Tongue (tissue), 2 donors: ENCODE measurements around the gene BACE1-AS. TPM values are rescaled to one million over a fixed set of nuclear protein-coding genes. Genes with fewer than 3 reads are reported as not detected.
"Not testable (repeated sequence)": the region's sequence is repeated elsewhere in the genome, so short reads cannot be mapped to it uniquely, and the experiment has no call there.

Source experiments
- DNase-seq: peaks from one replicate; pipeline ENCODE4 v3.0.0-alpha.2; 2015
- total RNA-seq: library from RNA; depleted of rRNA; stranded (reverse); fragments of >200 nt; gene quantifications from one replicate; pipeline ENCODE4 v1.2.3, GENCODE V29; 2014

The BACE1-AS gene
- total RNA-seq = 4.9 TPM

DNA sequence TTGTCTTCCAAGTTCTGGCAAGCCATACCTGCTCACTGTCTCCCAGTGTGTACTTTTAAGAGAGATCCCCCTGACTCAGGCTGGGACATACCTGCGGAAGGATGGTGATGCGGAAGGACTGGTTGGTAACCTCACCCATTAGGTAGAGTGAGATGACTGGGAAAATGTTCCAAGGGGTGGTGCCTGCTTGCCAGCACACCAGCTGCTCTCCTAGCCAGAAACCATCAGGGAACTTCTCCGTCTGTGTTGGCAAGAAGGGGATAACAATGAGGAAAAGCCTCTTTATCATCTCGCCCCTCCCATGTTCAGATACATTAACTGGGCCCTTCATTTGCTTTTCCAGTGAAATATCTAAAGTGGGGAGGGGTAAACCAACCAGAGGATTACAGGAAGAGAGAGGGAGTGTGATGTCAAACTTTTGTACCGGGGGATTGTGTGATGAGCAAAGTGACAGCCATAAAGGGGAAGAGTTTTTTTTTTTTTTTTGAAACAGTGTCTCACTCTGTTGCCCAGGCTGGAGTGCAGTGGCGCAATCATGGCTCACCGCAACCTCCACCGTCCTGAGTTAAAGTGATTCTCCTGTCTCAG is at the start of gene BACE1-AS:
BACE1-AS (plus strand) TSS at position 538 of the 588 bp plus-strand sequence.
- DNase-seq = no peak

DNA sequence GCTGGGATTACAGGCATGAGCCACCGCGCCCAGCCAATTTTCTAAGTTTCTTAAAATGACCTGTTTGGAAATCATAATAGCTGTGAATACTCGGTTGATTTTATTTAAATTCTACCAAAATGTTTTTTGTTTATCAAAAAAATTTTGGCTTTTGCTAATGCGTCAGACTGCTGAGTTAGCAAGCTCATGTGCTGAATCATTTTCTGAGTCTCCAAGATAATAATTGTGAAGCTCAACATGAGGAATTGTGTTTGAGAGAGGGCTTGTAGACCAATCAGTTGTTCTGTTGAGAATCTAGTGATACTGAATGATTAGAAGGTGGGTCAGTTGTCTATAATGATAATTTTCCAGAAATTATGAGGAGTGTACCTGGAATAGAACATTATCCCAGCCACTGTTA is 42.8 kb upstream of the BACE1-AS start:
- no peak for DNase-seq

DNA sequence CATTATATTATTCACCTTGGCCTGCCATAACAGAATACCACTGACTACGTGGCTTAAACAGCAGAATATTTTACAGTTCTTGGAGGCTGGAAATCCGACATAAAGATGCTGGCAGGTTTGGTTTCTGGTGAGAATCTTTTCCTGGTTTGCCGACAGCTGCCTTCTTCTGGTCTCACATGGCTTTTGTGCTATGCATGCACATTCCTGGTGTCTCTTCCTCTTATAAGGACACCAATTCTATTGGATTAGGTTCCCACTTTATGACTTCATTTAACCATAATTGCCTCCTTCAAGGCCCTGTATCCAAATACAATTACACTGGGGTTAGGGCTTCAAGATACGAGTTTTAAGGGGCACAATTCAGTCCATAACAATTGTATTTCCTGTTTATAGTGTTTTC is 41.6 kb upstream of the BACE1-AS start:
- no peak for DNase-seq

DNA sequence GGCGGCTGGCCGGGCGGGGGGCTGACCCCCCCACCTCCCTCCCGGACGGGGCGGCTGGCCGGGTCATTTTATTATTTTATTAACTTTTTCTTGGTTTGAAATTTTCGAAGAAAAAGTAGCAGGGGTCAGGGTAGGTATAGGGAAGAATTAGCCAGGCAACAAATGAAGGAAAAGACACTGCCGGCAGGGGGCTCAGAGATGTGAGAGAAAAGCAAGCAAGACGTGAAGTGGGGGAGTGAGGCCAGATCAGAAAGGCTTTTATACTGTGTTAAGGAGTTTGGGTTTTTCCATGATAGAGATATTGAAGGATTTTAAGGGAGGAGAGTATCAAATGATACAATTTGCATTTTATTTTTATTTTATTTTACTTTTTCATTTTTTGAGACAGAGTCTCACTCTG is 39.6 kb upstream of the BACE1-AS start:
- no peak for DNase-seq

DNA sequence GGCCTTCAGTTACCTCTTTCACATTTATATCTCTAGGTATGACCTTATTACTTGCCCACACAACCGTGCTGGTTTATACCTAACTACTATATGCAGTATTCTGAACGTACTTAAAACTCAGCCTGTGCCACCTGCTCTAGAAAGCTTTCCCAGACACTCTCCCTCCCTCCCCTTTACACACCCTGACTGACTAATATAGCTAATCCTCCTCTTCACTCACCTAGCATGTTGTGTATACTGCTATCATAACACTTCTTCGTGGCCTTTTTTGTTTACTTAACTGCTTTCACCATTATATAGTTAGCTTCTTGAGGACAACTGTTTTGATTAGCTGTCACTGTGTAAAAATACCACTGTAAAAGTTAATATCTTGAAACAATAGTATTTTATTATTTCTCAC is 35.2 kb upstream of the BACE1-AS start:
- no peak for DNase-seq

DNA sequence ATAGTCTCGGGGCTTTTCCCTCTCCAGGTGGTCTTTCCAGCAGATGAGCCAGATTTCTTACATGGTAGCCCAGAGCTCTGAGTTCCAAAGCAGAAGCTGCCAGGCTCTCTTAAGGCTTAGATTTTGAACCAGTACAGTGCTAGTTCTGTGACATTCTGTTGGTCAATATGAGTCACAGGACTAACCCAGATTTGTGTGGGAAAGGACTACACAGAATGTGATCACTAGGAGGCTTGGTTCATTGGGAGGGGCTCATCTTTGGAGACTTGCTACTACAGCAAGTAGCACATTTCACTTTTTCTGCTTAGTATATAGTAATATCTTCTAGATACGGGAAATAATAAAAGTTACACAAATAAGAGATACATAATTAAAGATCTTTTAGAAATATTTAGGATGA is 34.6 kb upstream of the BACE1-AS start:
- no peak for DNase-seq

DNA sequence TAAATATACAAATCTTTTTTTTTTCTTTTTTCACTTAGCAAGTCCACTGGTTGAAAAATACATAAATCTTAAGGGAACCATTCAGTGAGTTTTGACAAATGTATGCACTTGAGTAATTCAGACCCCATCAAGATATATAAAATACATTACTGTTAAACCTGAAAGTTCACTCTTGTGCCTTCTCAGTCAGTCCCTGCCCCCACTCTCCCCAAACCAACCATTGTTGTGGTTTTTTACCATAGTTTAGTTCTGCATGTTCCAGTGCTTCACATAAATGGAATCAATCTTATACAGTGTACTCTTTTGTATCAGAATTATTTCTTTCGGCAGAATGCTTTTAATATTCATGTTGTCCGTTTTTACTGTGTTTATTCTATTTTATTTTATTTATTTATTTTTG is 32.6 kb upstream of the BACE1-AS start:
- no peak for DNase-seq

DNA sequence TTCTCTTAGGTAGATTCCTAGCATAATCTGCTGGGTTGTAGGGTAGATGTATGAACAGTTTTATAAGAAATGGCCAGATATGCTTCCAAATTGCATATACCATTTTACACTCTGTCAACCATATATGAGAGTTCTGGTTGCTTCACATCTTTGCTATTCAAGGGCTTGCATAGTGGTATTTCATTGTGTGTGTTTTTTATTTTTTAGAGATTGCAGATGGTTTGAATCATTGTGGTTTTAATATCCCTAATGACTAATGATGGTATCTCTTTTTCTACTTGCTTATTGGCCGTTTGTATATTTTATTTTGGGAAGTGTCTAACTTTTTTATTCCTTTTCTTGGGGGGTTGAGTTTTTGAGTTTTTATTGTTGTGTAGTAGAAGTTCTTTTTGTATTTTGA is 31.7 kb upstream of the BACE1-AS start:
- DNase-seq = no peak

DNA sequence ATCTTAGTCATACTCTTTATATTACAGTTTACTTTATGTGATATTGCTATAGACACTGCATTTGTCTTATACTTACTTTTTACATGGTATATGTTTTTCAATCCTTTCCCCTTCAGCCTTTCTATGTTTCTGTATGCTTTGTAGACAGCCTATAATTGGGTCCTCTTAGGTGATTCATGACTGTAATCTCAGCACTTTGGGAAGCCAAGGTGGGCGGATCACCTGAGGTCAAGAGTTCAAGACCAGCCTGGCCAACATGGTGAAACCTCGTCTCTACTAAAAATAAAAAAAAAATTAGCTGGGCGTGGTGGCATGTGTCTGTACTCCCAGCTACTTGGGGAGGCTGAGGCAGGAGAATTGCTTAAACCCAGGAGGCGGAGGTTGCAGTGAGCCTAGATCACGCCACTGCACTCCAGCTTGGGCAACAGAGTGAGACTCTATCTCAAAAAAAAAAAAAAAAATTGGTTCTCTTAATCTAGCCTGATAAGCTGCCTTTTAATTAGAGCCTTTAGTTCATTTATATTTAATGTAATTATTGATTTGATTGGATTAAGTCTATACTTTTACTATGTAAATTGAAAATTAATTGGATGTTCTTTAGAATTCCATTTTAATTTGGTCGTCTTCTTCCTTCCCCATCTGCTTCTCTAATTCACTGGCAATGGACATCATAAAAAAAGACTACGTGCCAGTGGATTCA is 26.4 kb upstream of the BACE1-AS start:
- not testable (repeated sequence) for DNase-seq

DNA sequence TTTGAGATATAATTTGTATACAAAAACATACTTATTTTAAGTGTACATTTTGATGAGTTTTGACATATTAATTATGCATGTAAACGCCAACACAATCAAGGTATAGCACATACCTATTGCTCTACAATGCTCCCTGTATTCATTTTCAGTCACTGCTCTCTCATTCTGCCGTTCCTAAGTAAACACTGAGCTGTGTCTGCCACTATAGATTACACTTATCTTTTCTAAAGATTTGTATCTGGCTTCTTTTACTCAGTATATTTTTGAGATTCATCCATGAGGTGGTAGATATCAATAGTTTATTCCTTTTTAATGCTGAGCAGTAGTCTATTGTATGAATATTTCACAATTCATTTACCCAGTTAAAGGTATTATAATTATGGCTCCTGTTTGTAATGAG is 25.4 kb upstream of the BACE1-AS start:
- DNase-seq = no peak

DNA sequence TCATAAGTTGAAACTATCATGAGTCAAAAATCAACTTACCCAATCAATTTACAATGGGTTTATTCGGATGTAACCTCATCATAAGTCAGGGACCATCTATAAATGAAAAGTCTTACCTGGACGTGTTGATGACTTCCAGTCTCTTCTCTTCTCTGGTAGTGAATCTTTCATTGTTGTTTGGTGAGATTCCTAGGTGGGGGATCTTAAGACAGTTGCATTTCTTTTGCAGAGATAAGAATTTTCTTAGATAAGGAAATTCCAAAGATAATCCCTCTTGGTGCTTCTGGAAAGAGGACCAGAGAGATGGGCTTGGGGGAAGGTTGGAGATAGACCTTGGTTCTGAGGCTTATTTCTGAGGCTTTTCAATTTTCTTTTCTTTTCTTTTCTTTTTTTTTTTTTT is 21.3 kb upstream of the BACE1-AS start:
- DNase-seq = no peak

DNA sequence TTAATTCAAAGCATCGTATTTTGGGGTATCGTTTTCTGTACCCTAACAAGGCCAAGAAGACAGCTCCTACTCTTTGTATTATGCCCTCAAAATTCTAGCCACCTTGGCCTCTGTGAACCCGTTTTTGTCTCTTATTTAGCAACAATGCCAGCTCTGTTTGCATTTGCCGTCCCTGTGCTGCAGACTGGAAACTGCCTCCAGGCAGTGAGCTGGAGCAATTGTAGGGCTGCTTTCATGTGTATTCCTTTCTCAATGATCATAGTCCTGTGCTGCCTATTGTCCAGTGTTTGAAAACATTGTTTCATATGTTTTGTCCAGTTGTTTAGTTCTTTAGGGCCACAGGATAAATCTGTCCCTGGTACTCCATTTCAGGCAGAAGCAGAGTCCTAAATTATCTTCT is 19.9 kb upstream of the BACE1-AS start:
- no peak for DNase-seq

DNA sequence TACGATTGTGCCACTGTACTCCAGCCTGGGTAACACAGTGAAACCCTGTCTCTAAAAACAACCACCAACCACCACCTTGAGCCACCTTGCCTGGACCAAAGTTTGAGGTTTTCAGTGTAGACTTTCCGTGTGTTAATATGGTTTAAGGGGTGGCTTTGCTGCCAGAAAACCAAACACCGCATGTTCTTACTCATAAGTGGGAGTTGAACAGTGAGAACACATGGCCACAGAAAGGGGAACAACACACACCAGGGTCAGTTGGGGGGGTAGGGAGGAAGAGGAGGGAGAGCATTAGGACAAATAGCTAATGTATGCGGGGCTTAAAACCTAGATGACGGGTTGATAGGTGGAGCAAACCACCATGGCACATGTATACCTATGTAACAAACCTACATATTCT is 19.0 kb upstream of the BACE1-AS start:
- DNase-seq = not testable (repeated sequence)

DNA sequence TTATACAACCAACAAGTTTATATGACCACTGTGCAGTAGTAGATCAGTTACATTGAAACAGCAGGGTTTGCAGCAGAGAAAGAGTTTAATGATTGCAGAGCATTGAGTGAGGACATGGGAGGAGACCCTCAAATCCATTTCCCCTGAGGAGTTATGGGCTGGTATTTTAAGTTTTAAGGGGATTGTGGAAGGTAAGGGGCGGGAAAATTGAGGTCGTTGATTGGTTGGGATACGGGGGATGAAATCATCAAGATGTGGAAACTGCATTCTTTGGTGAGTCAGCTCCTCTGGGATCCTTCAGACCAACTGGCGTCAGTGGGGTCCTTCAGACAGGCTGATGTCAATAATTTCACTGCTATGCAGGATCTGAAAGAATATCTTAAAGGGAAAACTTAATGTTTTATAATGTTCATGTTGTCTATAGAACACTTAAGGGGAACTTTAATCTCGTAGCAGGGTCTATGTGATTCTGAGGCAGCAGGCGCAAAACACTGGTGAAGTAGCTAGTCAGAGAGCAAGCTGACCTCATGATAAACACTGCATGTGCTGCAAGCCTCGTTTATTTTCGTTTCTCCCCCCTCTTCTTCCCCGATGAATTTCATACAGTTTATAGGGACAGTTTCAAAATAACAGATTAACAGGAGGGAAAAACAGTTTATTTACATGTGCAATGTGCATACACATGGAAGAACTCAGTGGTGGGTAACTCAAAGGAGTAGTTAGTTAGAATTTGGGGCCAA is 17.4 kb upstream of the BACE1-AS start:
- DNase-seq = no peak

DNA sequence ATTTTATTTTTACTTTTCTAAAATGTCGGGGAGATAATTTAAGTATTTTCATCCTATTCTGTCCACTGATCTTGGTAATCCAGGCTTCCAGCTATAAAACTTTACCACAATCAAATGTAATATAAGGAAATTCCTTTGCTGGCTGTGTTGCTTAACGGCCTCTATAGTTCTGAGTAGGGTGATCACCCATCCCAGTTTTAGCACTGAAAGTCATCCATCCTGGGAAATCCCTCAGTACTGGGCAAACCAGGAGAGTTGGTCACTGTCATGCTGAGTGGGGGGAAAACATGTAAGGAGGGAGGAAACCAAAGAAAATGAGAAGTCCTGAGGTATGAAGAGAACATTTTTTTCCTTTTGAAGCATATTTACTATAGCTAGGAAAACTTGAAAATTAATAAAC is 12.8 kb upstream of the BACE1-AS start:
- no peak for DNase-seq

DNA sequence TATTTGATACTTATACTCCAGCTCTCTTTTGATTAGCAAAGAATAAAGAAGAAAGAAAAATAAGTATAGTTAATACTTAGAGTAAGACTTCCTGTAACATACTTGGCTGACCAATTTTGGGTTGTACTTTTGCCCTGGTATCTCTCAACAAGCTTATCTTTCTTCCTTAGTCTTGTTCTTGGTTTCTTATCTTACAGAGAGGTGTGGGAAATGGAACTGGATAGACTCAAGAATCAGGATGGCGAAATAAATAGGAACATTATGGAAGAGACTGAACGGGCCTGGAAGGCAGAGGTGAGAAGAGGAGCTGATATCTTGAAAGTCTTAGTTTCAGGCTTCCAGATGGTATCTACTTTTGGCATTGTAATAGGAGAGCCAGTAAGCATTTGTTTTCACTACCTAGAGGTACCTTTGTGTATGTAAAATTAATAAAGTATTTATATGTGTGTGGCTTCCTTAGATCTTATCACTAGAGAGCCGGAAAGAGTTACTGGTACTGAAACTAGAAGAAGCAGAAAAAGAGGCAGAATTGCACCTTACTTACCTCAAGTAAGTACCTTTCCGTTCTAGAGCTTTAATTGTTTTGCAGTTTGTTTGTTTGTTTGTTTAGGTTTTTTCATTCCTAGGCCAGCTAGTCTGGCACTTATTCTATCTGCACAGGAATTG is 11.3 kb upstream of the BACE1-AS start:
- DNase-seq = no peak

DNA sequence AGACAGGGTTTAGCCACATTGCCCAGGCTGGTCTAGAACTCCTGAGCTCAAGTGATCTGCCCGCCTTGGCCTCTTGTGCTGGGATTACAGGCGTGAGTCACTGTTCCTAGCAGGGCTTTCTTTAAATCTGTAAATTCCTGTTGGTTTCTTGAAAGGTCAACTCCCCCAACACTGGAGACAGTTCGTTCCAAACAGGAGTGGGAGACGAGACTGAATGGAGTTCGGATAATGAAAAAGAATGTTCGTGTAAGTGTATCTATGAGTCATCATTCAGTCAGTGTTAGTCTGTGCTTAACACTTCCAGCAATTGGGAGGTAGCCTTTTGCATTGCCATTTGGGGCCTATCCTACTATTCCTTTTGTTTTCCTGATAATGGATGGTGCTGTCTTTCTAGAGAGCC is 10.0 kb upstream of the BACE1-AS start:
- DNase-seq = no peak

DNA sequence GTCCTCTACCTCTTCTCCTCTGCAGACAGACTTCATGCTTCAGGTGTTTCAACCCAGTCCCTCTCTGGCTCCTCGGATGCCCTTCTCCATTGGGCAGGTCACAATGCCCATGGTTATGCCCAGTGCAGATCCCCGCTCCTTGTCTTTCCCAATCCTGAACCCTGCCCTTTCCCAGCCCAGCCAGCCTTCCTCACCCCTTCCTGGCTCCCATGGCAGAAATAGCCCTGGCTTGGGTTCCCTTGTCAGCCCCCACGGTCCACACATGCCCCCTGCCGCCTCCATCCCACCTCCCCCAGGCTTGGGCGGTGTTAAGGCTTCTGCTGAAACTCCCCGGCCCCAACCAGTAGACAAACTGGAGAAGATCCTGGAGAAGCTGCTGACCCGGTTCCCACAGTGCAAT is 9.3 kb upstream of the BACE1-AS start:
- DNase-seq = no peak

DNA sequence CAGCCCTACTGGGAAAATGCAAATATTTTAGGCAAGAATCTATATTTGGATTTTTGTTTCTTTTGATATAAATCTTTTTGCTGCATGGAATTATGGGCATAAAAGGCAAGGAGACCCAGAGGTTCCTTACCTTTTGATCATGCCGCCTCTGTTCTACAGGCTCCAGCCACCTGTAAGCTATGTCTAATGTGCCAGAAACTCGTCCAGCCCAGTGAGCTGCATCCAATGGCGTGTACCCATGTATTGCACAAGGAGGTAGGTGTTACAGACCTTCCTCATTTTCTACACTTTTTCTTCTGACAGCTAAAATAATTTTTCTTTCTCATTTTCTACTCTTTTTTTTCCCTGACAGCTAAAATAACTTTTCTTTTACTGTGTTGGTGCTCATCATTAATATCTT is 8.2 kb upstream of the BACE1-AS start:
- DNase-seq = no peak

DNA sequence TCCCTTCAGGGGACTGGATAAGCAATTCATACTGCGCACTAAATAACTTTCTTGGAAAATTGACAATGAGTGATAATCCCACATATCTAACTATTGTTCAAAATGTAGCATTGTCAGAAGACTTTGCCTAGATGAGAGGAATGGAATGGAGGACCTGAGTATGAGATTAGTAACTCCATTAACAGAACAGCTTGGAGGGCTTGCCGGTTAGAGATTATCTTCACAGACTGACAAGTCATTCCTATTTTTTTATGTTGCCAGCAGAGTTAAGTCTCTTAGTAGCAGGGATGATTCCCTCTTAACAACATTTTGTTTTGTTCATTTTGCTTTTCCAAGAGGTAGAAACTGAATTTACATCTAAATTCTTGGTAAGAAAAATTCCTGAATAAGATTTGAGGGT is 7.1 kb upstream of the BACE1-AS start:
- no peak for DNase-seq

DNA sequence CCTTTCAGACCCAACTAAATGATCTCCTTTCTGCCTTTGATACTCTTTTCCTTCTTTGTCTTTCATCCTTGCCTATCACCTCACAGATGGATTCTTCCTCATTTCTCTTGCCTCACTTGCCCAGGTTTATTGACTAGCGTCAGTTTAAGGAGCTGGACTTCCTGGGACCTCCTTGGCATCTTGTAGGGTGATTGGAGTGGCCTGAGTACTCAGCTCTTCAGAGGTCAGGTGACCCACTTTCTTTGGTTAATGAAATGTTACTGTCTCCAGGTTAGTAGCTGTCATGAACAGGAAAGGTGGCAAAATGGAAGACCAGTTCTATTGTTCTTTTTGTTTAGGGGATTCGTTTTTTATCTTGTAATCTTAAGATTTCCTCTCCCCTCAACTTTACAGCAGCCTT is 4.6 kb upstream of the BACE1-AS start:
- no peak for DNase-seq

DNA sequence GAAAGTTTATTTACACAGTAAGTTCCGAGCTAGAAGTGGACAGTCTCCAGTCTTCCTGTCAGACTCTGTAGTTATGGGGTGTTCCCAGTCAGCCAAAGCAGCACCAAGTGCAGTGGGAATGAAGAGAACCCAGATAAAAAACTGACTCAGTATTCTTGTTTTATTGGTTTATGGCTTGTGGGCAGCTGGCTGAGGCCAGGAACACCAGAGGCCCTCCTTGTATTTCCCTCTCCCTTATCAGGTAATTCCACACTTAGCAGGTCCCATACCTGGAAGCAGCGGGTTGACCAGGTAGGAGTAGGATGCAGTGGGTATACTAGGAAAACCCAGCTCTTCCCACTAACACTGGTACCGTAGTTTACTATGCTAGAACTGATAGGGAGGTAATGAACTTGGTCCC is 3.5 kb upstream of the BACE1-AS start:
- DNase-seq = no peak

DNA sequence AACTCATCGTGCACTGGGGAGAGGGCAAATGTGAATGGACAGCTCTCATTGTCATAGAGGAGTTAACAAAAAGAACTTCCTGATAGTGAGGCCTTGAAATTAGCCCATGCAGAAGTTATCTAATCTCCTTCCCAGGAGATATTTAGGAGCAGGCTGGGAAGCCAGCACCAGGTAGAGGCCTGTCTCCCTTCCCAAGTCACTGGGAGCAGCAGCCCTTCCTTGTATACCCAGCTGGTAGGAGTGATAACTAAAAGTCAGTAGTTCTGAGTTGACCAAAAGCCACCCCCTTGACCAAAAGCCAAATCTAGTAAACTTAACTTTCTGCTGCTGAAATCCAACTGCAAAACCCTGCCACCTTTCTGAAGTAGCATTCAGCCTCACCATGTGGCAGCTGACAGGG is 1.4 kb upstream of the BACE1-AS start:
- no peak for DNase-seq
